Chondrocyte (in vitro differentiated cells): ENCODE results near the gene F2RL3. TPM values are rescaled to one million over a fixed set of nuclear protein-coding genes. Genes with fewer than 3 reads are reported as not detected.
"Not testable (repeated sequence)": the region's sequence is repeated elsewhere in the genome, so short reads cannot be mapped to it uniquely, and the experiment has no call there.

ENCODE experiments used
- DNase-seq: peaks from one replicate; pipeline ENCODE4 v3.0.0; 2021; ENCODE audit warnings: mixed read lengths, low spot score
- H3K27ac Mint-ChIP-seq: one replicate; pipeline ENCODE4 v1.8.0; 2021; ENCODE audit warnings: mild to moderate bottlenecking, moderate library complexity, mixed read lengths; ENCODE audit not compliant: unreplicated experiment
- H3K27me3 Mint-ChIP-seq: 2 replicates; pipeline ENCODE4 v1.8.0; 2021; ENCODE audit warnings: low read depth, mixed read lengths
- H3K36me3 Mint-ChIP-seq: 2 replicates; pipeline ENCODE4 v1.8.0; 2021; ENCODE audit warnings: low read depth, mixed read lengths
- H3K4me1 Mint-ChIP-seq: 2 replicates; pipeline ENCODE4 v1.8.0; 2021; ENCODE audit warnings: low read depth, mild to moderate bottlenecking, mixed read lengths
- H3K4me3 Mint-ChIP-seq: one replicate; pipeline ENCODE4 v1.8.0; 2021; ENCODE audit warnings: mild to moderate bottlenecking, moderate library complexity, mixed read lengths; ENCODE audit not compliant: unreplicated experiment
- H3K9me3 Mint-ChIP-seq: 2 replicates; pipeline ENCODE4 v1.8.0; 2021; ENCODE audit warnings: low read depth, mixed read lengths
- CTCF ChIP-seq: fragments of 200-600 bp; sonication (generic); IDR thresholded peaks from 2 replicates; pipeline ENCODE4 v1.5.0; 2021; ENCODE audit warnings: antibody characterized with exemption, mild to moderate bottlenecking, moderate library complexity
- total RNA-seq: library from RNA; stranded (reverse); gene quantifications from 3 replicates; pipeline ENCODE4 v1.2.1, GENCODE V29; 2021

Gene F2RL3
- total RNA-seq, 1 donor from 2014 or later = 0.05 TPM

DNA sequence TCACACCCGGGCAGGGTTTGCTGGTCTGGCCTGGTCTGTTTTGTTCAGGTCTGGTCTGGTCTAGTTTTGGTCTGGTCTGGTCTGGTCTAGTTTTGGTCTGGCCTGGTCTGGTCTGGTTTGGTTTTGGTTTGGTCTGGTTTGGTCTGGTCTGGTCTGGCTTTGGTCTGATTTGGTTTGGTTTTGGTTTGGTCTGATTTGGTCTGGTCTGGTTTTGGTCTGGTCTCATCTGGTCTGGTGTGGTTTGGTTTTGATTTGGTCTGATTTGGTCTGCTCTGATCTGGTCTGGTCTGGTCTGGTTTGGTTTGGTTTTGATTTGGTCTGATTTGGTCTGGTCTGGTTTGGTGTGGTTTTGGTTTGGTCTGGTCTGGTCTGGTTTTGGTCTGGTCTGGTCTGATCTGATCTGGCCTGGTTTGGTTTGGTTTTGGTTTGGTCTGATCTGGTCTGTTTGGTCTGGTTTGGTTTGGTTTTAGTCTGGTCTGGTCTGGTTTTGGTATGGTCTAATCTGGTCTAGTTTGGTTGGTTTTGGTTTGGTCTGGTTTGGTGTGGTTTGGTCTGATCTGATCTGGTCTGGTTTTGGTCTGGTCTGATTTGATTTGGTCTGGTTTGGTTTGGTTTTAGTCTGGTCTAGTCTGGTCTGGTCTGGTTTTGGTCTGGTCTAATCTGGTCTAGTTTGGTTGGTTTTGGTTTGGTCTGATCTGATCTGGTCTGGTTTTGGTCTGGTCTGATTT lies 14.4 kb upstream of the F2RL3 start:
- peak overlapping the region; percentile 88 for H3K27ac Mint-ChIP-seq
- no peak overlapping the region for H3K4me3 Mint-ChIP-seq
- no peaks in the 10 kb centered on the region for H3K9me3 Mint-ChIP-seq
- no peaks in the 10 kb centered on the region for H3K27me3 Mint-ChIP-seq
- peaks cover 37% of the 10 kb centered on the region for H3K36me3 Mint-ChIP-seq
- no peak for TF ChIP-seq CTCF
- no peak for DNase-seq
- no peaks in the 10 kb centered on the region for H3K4me1 Mint-ChIP-seq

DNA sequence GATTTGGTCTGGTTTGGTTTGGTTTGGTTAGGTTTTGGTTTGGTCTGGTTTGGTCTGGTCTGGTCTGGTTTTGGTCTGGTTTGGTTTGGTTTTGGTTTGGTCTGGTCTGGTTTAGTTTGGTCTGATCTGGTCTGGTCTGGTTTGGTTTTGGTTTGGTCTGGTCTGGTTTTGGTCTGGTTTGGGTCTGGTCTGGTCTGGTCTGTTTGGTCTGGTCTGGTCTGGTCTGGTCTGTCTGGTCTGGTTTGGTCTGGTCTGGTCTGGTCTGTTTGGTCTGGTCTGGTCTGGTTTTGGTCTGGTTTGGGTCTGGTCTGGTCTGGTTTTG lies 13.9 kb upstream of the F2RL3 start:
- peaks cover 38% of the 10 kb centered on the region for H3K36me3 Mint-ChIP-seq
- peak overlapping the region; percentile 88 for H3K27ac Mint-ChIP-seq
- H3K27me3 Mint-ChIP-seq, H3K4me1 Mint-ChIP-seq, H3K4me3 Mint-ChIP-seq, DNase-seq, H3K9me3 Mint-ChIP-seq: not testable (repeated sequence)

DNA sequence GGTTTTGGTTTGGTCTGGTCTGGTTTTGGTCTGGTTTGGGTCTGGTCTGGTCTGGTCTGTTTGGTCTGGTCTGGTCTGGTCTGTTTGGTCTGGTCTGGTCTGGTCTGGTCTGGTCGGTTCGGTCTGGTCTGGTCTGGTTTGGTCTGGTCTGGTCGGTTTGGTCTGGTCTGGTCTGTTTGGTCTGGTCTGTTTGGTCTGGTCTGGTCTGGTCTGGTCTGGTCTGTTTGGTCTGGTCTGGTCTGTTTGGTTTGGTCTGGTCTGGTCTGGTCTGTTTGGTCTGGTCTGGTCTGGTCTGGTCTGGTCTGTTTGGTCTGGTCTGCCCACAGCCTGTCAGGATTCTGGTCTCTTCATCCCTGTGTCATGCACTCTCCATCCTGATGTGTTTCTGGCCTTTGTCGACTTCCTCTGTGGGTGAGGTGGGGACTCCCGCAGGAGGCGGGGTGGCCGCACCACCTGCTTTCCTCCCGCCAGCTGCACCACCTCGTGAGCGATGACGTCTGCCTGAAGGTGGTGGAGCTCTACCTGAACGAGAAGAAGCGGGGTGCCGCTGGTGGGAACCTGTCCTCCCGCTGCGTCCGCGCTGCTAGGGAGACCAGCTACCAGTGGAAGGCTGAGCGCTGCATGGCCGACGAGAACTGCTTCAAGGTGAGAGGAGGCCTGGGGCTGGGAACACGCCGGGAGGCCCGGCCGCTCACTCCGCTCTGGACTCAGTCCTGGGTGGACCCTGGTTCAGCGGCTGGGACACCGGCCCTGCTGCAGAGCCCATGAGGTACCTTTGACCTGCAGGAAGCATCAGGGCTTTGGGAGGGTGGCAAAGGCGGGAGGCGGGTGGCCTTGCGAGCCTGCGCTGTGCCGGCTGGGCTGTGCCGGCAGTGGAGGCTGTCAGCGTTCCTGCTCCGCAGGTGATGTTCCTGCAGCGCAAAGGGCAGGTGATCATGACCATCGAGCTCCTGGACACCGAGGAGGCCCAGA lies 12.9 kb upstream of the F2RL3 start:
- H3K36me3 Mint-ChIP-seq = peaks cover 44% of the 10 kb centered on the region
- no peak for DNase-seq
- no peaks in the 10 kb centered on the region for H3K27me3 Mint-ChIP-seq

DNA sequence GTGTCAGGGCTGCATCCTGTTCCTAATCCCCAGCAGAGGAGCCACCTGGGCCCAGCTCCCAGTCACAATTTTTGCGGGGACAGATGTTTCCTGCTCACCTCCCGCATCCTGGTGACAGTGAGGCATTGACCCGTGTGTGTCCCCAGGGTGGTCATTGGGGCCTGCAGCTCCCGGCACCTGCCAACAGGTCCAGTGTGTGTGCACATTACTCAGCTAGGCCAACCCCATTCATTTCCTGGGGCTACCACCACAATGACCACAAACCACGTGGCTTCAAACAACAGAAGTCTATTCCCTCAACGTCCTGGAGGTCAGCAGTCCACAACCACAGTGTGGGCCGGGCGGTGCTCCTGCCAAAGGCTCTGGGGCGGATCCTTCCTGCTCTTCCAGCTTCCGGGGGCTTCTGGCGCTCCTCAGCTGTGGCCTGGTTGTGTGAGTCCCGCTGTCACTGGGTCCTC lies 11.9 kb upstream of the F2RL3 start:
- no peak overlapping the region for H3K4me3 Mint-ChIP-seq

More for the DNA sequence above, 12.9 kb upstream of the F2RL3 start:
- TF ChIP-seq CTCF = no peak
- Mint-ChIP-seq H3K4me1 (no peaks in the 10 kb centered on the region), H3K4me3 (no peak overlapping the region), H3K9me3 (peaks cover 4% of the 10 kb centered on the region), H3K27ac (peak overlapping the region; percentile 32)

DNA sequence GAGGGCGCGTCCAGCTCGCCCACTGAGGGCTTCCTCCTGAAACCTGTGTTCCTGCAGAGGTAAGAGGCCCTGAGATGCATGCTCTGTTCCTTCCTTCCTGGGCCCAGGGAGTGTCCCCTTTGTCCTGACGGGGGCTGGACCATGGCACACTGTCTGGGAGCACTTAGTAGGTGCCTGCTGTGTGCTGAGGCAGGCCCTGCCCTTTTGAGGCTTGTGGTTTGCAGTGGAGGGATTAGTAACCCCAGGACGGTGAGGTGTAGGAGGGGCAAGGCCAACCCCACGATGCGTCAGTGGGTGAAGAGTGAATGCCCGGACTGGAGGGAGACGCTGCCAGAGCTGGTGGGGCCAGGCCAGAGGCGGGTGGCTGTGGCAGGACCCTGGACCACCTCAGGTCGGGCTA lies 11.2 kb upstream of the F2RL3 start:
- Mint-ChIP-seq H3K4me1 (no peaks in the 10 kb centered on the region), H3K4me3 (no peak overlapping the region), H3K9me3 (peaks cover 17% of the 10 kb centered on the region), H3K36me3 (peaks cover 48% of the 10 kb centered on the region), H3K27ac (no peak overlapping the region), H3K27me3 (no peaks in the 10 kb centered on the region)
- no peak for TF ChIP-seq CTCF
- no peak for DNase-seq

More for the DNA sequence above, 11.9 kb upstream of the F2RL3 start:
- no peak for TF ChIP-seq CTCF
- no peak overlapping the region for H3K27ac Mint-ChIP-seq
- no peaks in the 10 kb centered on the region for H3K4me1 Mint-ChIP-seq
- DNase-seq = no peak
- H3K36me3 Mint-ChIP-seq = peaks cover 46% of the 10 kb centered on the region
- H3K9me3 Mint-ChIP-seq = peaks cover 11% of the 10 kb centered on the region
- no peaks in the 10 kb centered on the region for H3K27me3 Mint-ChIP-seq
